OCI-LY3 (cell line): Measurements from ENCODE around the gene ITPA.

Source experiments
- H2AFZ ChIP-seq: fragments of 200-600, 300-600 bp; shearing (Covaris generic); 2 replicates; pipeline ENCODE4 v1.6.0; 2014; ENCODE audit warnings: antibody characterized with exemption, low read depth, low read length
- H3K27ac ChIP-seq: fragments of 200-600, 300-600 bp; sonication (generic); 2 replicates; pipeline ENCODE4 v1.5.1; 2014; ENCODE audit warnings: mild to moderate bottlenecking, low read length, moderate library complexity, mixed read lengths
- H3K27me3 ChIP-seq: fragments of 200-600, 300-600 bp; sonication (generic); 2 replicates; pipeline ENCODE4 v1.6.1; 2014; ENCODE audit warnings: low read depth, low read length, mixed read lengths
- H3K36me3 ChIP-seq: fragments of 200-600, 300-600 bp; sonication (generic); replicated peaks from 2 replicates; pipeline ENCODE3; 2014; ENCODE audit warnings: low read depth, low read length, mixed read lengths
- H3K4me1 ChIP-seq: fragments of 300-600, 200-600 bp; sonication (generic); 2 replicates; pipeline ENCODE4 v1.6.1; 2014; ENCODE audit warnings: low read length, mixed read lengths
- H3K4me2 ChIP-seq: fragments of 200-600, 300-600 bp; sonication (generic); 2 replicates; pipeline ENCODE4 v1.6.1; 2014; ENCODE audit warnings: low read length, mixed read lengths
- H3K4me3 ChIP-seq: fragments of 300-600, 200-600 bp; sonication (generic); 2 replicates; pipeline ENCODE4 v1.5.1; 2014; ENCODE audit warnings: antibody characterized with exemption, mild to moderate bottlenecking, low read length, moderate library complexity
- H3K79me2 ChIP-seq: fragments of 300-600, 200-600 bp; shearing (Covaris generic); 2 replicates; pipeline ENCODE4 v1.6.1; 2014; ENCODE audit warnings: mild to moderate bottlenecking, low read length, mixed read lengths
- H3K9ac ChIP-seq: fragments of 300-600, 200-600 bp; shearing (Covaris generic); 2 replicates; pipeline ENCODE4 v1.6.0; 2014; ENCODE audit warnings: mild to moderate bottlenecking, low read length, moderate library complexity
- H3K9me3 ChIP-seq: fragments of 200-600, 300-600 bp; shearing (Covaris generic); 2 replicates; pipeline ENCODE4 v1.6.1; 2014; ENCODE audit warnings: low read length, mixed read lengths; ENCODE audit not compliant: insufficient read depth
- H4K20me1 ChIP-seq: fragments of 200-600, 300-600 bp; sonication (generic); 2 replicates; pipeline ENCODE4 v1.6.1; 2016; ENCODE audit warnings: low read length, mixed read lengths; ENCODE audit not compliant: insufficient read depth
- EZH2phosphoT487 ChIP-seq: fragments of 200-600 bp; shearing (Covaris generic); IDR thresholded peaks from 2 replicates; pipeline ENCODE4 v1.6.1; 2018; ENCODE audit warnings: antibody characterized with exemption, mixed run types, low read depth
- TF ChIP-seq, protein P1 (sequence below): fragments of 200-600, 300-600 bp; sonication (generic); IDR thresholded peaks from 2 replicates; pipeline ENCODE4 v1.5.1; 2014; ENCODE audit warnings: antibody characterized with exemption, low read length, low read depth

The ITPA gene

DNA sequence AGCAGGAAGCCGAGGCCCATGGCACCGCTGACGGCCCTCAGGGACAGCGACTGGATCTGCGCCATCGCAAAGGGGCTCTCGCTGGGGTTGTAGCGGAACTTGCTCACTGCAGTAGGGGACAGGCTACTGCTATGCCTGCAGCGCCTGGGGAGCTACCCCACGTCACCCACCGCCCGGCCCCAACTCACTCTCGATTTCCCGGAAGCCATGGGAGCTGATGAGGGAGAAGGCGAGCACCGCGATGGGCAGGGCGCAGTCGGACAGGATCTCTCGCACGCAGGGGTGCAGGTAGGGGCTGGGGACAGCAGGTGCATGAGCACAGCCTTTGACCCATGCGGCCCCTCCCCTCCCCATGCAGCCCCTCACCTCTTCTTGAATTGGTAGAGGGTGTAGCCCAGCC lies 19.9 kb downstream of the ITPA start:
- Histone ChIP-seq H3K4me3 (no peak overlapping the region), H3K9me3 (no peaks in the 10 kb centered on the region), H3K36me3 (no peaks in the 10 kb centered on the region), H4K20me1 (peaks cover 5% of the 10 kb centered on the region; the same call in 1 of the 2 replicates), H3K27me3 (no peaks in the 10 kb centered on the region), H3K27ac (no peak overlapping the region), H3K4me1 (no peaks in the 10 kb centered on the region), H3K4me2 (no peak overlapping the region), H3K79me2 (no peaks in the 10 kb centered on the region), H3K9ac (no peak overlapping the region), H2AFZ (no peak overlapping the region)
- TF ChIP-seq, protein P1, sequence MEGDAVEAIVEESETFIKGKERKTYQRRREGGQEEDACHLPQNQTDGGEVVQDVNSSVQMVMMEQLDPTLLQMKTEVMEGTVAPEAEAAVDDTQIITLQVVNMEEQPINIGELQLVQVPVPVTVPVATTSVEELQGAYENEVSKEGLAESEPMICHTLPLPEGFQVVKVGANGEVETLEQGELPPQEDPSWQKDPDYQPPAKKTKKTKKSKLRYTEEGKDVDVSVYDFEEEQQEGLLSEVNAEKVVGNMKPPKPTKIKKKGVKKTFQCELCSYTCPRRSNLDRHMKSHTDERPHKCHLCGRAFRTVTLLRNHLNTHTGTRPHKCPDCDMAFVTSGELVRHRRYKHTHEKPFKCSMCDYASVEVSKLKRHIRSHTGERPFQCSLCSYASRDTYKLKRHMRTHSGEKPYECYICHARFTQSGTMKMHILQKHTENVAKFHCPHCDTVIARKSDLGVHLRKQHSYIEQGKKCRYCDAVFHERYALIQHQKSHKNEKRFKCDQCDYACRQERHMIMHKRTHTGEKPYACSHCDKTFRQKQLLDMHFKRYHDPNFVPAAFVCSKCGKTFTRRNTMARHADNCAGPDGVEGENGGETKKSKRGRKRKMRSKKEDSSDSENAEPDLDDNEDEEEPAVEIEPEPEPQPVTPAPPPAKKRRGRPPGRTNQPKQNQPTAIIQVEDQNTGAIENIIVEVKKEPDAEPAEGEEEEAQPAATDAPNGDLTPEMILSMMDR = no peak
- TF ChIP-seq EZH2phosphoT487 = no peak

DNA sequence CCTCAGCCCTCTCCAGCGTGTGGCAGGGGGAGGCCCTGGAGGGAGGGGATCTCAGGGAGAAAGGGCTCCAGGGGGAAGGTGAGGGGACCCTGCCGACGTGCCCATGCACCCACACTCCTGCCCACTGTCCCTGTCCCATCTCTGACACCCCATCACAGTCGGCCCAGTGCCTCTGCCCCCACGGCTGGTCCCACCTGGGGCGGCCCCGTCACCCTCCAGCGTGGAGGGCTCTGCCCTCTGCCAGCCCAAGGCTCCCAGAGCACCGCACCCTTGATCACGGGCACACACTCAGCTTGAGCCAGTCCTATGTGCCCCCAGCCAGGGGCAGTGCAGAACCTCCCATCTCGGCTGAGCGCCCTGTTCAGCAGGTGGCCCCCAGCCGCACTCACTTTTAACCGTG lies 20.5 kb downstream of the ITPA start:
- H4K20me1 ChIP-seq = peaks cover 4% of the 10 kb centered on the region; the same call in 1 of the 2 replicates

DNA sequence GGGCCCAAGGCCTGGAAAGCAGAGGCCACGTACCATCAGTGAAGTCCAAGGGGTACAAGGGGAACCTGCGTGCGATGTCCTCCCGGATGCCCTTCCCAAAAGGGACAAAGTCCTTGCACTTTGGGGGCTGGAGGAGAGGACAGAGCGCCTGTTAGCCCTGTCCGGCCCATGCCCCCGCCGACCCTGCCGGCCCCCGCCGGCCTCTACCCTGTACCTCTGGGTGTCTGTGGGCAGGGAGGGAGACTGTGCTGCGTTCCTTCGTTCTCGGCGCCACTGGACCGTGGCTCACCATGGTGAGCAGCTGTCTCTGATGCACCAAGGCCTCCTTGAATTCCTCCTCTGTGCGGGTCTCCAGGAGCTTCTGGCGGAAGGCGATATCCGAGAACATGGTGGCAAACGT lies 21.8 kb downstream of the ITPA start:
- H3K4me1 ChIP-seq = no peaks in the 10 kb centered on the region
- H3K27ac ChIP-seq = no peak overlapping the region
- H3K79me2 ChIP-seq = no peaks in the 10 kb centered on the region
- no peak overlapping the region for H2AFZ ChIP-seq
- no peaks in the 10 kb centered on the region for H3K9me3 ChIP-seq
- H3K27me3 ChIP-seq = no peaks in the 10 kb centered on the region
- no peaks in the 10 kb centered on the region for H3K36me3 ChIP-seq
- no peaks in the 10 kb centered on the region for H4K20me1 ChIP-seq
- H3K9ac ChIP-seq = no peak overlapping the region
- no peak overlapping the region for H3K4me2 ChIP-seq
- no peak overlapping the region for H3K4me3 ChIP-seq
- TF ChIP-seq EZH2phosphoT487 = no peak
- TF ChIP-seq, protein P1 = no peak

More for the DNA sequence above, 20.5 kb downstream of the ITPA start:
- Histone ChIP-seq H3K27me3 (no peaks in the 10 kb centered on the region), H3K4me1 (no peaks in the 10 kb centered on the region), H3K9me3 (no peaks in the 10 kb centered on the region), H3K9ac (no peak overlapping the region), H3K27ac (no peak overlapping the region), H2AFZ (no peak overlapping the region), H3K4me2 (no peak overlapping the region), H3K79me2 (no peaks in the 10 kb centered on the region), H3K36me3 (no peaks in the 10 kb centered on the region), H3K4me3 (no peak overlapping the region)
- TF ChIP-seq EZH2phosphoT487 = no peak
- TF ChIP-seq, protein P1 = no peak

DNA sequence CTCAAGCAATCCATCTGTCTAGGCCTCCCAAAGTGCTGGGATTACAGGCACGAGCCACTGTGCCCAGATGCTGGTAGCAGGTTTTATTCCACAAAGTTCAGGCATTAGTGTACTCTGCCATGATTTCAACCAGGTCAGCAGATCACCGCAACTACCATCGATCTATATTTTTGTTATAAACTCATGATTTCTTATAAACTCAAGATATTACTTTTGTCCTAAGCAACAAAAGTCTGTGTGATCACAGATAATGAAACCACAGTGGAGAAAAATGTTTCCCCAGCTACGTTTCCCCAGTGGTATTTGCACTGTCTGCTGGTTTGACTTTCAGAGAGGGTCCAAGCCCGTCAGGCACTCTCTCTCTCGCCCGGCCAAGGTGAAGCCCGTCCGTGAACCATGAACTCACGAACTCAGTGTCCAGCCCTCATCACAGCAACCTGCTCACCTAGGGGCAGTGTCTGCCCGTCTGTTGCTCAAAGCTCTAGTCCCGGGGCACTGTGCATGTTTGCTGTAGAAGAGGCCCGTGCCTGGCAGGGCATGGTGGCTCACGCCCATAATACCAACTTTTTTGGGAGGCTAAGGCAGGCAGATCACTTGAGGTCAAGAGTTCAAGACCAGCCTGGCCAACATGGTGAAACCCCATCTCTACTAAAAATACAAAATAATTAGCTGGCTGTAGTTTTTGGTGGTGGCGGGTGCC lies 22.7 kb downstream of the ITPA start:
- H3K4me2 ChIP-seq = no peak overlapping the region
- no peak overlapping the region for H3K4me3 ChIP-seq
- H3K36me3 ChIP-seq = no peaks in the 10 kb centered on the region
- TF ChIP-seq, protein P1 = no peak
- TF ChIP-seq EZH2phosphoT487 = no peak
- H3K9ac ChIP-seq = no peak overlapping the region
- no peak overlapping the region for H3K27ac ChIP-seq
- no peak overlapping the region for H2AFZ ChIP-seq
- H3K27me3 ChIP-seq = no peaks in the 10 kb centered on the region
- H3K79me2 ChIP-seq = no peaks in the 10 kb centered on the region
- H3K9me3 ChIP-seq = no peaks in the 10 kb centered on the region
- H4K20me1 ChIP-seq = no peaks in the 10 kb centered on the region
- H3K4me1 ChIP-seq = no peaks in the 10 kb centered on the region
